TTC549 (cell line): ENCODE data around the gene NEMP1.
A peak's percentile ranks its signal among the peaks of the same experiment; 100 is the strongest.

Experiments used
- FAIRE-seq: peaks from 2 replicates; lab custom pipeline; 2012; peaks lifted over from hg19 to GRCh38; lab: Jason Lieb, UNC

NEMP1 gene

DNA sequence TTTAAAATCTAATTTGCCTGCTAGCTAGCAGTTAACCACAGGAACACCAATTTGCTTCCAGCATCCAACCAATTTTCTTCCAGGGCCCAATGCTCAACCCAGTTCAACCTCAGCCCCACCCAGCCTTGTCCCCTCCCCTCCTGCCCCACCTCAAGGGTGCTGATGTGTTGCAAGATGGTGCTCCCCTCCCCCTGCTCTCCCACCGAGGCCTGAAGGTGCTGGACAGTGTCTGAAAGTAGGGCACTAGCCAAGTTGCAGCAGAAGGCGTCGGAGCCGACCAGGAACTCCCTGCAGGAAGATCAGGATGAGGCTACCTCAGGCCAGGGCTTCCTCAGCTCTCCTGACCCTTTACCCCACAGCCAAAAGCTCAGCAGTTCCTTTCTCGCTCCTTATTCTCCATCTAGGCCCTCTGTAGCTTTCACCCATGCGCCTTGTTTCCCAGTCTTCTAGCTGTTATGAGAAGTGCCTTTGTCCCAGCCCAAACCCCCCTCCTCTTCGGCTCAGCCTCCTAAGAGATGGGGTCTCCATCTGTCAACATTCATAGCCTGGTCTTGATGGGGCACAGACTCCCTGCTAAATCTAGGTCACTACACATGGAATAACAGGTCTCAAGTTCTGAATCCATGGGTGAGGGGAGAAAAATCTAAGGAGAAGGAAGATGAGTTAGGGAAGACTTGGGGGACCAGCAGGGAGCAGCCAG is 29.0 kb upstream of the NEMP1 start:
- FAIRE-seq = no peak

DNA sequence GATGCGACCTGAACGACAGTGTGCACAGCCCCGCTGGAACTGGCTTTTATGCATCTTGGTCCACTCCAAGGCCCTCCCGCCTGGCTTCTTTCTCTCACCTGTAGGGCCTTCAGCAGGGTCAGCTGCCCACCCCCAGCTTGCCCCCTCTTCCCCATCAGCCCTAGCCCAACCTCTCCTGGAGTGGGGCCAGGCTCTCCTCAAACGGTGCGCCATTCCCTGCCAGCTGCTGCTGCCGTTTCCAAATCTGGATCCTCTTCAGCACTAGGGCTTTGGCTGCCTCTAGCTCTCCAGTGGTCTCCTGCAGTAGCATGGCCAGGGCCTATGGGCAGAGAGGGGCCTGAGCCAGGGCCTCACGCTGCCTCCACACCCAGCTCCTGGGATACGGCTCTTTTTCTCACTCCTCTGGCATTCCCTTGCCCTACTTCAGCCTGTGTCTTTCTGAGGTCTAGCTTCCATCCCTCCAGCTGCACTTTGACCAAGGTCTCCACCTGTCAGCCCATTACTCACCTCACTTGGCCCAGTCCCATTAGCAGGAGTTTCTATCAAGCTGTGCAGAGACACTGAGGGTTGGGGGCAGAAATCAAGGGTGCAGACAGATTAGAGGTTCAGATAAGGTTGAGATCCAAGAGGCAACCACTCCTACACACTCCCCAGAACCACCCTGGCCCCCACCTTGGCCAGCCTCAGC is 27.6 kb upstream of the NEMP1 start:
- no peak for FAIRE-seq

DNA sequence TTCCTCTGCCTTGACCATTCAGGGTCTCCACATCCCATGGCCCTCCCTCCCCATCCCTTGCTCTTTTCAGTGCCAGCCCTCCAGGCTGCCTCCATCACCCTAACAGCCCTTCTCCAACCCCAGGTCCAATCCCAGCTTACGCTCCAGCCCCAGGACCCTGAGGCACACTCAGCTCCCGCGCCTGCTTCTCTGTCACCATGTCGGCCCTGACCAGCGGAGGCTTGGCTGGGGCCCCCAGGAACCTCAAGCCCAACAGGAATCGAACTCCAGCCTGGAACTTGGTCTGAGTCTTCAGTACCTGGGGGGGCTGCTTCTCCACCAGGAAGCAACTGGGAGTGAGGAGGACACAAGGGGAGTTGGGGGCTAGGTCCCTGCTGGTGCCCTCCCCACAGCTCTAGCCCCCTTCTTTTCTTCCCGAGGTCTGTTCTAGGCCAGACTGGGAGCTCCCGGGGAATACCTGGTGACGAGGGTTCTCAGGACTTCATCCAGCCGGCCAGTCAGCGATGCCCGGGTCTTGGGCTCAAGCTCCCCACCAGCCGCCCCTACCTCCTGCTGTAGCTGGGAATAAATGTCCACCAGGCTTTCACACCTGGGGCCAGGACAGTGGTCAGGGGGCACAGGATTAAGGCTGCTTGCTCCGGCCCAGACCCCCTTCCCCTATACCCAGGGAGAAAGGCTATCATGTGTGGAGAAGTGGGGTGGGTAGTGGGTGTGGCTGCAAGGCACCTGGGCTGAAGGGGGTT is 26.6 kb upstream of the NEMP1 start:
- no peak for FAIRE-seq

DNA sequence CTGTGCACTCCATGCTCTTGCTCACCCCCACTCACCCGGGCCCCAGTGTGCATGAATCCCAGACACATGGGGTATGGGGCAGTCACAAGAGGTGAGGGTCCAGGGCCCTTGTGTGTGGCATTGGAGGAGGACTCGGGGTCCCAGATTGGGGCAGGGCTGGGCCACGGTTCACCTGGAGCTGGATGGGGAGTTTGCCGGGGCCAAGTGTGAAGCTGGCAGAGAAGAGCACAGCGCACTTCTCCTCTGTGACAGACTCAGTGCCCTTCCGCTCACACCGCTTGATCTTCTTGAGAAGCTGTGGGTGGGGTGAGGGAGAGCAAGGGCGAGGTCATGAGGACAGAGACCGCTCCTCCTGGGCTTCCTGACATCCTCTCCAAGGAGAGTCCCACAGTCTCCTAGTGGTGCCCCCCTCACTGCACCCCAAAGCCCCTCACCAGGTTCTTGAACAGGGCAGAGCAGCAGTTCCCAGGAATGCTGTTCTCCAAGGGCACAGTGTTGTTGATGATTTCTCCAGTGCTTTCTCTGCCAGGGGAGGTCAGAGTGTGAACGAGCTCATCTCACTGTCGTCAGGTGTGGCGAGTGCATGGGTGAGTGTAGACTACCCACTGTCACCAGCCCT is 25.8 kb upstream of the NEMP1 start:
- no peak for FAIRE-seq

DNA sequence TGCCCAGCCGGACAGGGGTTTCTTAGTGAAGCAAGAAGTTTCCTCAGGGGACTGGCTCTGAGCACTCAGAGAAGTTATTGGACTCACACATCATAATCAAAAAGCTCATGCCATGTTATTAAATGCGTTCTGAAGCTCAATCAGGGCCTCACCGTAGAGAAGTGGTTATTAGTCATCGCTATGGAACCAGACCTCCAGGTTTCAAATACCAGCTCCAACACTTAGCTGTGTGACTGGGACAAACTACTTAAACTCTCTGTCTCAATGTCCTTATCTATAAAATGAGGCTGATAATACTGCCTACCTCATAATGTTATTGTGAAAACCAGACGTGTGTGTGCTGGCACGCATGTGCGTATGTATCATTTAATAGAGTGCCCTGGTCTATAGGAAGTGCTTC is 25.3 kb upstream of the NEMP1 start:
- FAIRE-seq = no peak

DNA sequence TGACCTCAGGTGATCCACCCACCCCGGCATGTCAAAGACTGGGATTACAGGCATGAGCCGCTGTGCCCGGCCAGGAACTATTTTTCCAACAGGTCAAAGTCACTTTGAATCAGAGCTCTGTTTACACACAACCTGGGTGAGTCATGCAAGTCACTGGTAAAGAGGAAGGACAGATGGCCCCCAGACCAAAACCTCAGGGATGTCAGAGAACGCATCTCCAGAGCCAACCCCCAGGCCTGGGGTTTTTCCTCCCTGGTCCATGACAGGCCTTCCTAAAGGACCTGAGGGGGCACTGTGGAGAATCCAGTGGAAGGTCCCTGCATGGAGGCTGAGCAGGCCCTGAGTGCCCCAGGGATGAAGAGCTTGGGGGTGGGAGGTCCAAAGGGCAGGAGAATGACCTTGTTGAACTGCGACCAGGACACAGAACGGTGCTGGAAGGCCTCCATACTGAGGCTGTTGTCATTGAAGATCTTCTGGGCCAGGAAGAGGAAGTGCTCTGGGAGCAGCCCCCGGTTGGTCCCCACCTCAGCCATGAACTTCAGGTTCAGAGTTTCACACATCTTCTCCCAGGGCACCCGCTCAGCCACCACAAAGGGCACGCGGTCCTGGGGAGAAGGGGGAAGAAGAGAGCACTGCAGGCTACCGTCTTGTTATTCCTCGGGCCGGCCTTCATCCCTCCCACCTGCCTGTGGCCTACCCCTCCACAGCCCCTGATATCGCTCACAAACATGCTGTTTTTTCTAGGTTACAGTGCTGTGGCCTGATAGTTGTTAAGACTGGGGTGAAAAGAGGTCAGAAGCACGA is 23.5 kb upstream of the NEMP1 start:
- no peak for FAIRE-seq

DNA sequence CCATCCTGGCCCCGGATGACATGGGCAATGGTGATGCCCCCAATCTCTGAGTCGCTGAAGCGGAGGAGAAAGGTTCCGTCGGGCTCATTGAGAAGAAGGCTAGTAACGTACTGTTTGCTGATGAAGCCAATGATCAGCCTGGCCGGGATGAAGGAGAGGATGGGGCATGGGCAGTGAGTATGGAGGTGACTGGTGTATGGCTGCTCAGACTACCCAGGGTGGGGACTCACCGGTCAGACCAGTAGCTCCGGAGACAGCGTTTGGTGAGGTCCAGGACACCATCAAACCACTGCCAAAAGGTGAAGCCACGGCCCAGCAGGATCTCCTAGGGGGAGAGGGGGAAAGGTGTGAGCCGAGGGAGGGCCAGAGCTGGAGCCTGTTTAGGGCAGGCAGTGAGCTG is 21.2 kb upstream of the NEMP1 start:
- FAIRE-seq = no peak

DNA sequence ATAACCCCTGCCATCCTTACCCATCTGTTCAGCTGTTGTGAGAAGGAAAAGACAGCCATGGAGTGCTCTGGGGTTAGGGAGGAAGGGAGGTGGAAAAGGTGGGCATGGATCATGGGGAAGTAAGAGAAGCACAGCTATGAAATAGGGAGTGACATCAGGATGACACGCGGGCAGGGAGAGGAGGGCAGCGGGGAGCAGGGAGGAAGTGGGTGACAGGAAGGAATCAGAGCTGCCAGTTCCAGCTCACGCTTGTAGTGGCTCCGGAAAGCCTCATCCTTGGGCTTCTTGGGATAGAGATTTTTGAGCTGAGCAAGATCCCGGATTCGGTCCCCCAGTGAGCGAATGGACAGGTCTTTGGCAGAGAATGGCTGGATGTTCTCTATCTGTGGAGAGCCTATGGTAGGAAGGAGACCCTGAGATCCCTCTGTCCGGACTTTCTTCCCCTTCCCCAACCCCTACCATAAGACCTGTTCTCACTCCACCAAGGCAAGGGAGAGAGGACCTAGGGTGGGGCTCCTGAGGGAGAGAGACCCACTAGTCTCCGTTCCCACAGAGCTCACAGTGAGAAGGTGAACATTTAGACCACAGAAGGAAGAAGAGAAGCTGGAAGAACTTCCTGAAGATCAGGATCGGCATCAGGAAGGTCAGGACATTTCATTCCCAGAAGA is 20.6 kb upstream of the NEMP1 start:
- FAIRE-seq = no peak

DNA sequence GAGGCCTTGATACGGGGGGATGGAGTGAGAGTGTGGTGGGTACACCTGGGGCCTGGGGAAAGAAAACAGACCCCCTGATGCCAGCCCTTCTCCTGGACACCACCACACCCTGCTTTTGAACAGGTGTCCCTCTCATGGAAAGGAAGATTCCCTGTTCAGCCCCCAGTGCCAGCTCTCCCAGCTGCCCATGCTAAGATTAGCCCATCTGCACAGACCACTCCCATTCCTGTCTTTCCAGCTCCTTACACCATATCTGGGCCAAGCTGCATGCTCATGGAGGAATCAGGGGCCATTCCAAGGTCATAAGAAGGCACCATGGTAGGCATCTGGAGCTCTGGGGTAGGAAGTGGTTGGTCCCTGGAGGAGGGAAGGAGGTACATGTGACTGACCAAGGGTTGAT is 20.0 kb upstream of the NEMP1 start:
- no peak for FAIRE-seq

DNA sequence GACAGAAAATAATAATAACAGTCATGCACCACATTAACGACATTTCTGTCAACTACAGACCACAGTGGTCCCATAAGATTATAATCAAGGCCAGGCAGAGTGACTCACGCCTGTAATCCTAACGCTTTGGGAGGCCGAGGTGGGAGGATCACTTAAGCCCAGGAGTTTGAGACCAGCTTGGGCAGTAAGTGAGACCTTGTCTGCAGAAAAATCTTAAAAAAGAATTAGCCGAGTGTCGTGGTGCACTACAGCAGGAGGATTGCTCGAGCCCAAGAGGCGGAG is 18.9 kb upstream of the NEMP1 start:
- FAIRE-seq = no peak

DNA sequence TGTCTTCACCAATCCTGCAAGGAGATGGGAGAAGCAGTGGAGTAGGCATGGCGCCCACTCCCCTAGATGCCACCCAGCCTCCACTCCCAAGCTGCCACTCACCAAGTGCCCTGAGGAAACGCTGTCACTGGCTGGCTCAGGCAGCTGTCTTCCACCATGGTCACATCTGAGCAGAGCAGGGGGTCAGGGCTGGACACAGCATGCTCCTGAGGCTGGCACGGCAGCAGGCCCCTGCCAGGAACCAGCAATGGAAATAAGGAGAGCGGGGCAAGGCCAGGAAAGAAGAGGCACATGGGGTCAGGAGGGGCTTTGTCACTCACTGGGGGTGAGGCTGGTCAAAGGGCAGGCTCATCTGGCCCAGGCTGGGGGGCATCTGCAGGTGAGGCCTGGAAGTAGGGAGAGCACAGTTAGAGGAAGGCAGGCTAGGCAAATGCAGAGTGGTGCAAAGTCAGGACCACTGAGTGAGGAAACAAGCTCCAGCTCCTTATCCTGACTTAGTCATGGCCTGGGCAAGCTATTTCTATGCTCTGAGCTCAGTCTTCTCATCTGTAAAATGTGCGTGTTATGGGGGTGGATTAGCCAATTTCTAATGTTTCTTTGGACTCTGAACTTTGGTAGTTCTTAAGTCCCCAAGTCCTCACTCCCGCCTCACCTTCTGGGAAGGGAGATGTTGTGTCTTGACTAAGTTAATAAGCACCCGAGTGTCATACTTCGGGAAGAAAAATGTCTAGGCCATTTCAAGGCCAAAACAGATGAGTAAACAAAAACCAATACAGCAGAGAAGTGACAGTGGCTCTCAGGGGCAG is 18.4 kb upstream of the NEMP1 start:
- no peak for FAIRE-seq

DNA sequence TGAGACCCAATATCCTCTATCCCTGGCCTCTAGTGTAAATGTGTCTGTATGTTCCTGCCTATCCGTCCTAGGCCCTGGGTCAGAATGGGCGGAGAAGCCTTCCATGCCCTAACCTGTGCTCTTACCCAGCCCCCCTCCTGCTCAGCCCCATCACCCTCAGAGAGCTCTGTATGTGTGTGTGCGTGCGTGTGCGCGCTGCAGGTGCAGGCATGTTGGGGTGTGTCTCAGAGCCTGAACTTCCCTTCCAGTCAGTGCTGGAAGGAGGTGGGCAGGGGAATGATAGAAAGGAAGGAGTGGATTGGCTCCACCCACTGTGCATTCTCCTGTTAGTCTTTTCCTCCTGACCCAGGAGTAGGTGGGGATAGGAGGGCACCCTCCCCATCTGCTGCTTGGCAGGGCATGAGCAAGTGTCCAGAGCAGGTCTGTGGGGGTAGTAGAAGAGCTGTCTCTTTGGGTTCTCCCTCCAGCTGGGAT is 17.5 kb upstream of the NEMP1 start:
- FAIRE-seq = no peak

DNA sequence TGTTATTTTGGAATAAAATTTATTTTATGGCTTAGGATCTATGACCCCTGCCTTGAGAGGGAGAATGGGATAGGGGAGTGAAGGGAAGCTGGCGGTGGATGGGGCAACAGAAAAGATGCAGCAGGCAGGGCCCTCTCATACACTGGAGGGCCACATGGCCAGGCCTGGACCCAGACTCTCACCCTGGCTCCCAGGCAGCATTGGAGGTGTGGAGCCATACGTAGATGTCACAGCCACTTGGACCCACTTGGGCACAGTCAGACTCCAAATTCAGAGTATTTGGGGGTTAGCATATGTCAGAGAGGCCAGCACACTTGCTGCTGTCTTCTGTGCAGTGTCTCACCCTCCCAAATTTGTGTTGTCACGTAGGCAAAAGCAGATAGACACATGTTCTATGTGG is 16.8 kb upstream of the NEMP1 start:
- FAIRE-seq = no peak

DNA sequence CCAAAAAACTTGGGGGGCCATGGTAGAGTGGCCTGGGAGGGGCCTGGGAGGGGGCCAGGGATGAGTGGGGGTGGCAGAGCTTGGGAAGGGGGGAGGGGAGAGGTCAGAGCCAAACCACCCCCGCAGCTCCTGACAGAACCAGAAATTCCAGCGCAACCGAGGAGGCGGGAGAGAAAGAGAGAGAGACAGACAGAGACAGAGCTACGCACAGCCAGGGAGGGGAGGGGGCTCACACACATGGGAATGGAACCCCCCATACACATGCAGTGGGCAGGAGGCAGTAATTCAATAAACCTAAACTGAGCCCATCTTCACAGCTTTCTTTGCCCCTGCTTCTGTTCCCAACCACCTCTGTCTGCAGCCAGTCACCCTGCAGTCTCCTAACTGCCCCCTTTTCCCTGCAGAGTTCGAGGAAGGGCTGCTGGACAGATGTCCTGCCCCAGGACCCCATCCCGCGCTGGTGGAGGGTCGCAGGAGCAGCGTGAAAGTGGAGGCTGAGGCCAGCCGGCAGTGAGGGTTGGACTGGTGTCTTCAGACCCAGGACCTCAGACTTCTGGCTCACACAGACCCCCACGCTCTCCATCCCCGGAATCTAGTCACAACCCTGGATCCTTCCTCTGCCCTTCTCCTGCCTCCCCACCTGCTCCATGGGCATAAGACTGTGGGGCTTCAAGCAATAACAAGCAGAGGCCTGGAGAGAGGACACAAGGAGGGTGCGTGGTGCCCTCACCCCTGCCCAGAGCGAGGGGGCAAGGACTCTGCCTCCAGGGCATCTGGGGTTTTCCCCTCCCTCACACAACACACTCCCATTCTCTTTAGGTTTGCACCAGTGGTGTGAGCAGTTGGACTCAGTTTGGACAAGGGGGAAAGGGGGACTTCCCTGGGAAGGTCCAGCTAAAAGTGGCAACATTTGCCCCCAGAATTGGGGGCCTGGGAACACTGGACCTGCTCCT is 15.9 kb upstream of the NEMP1 start:
- no peak for FAIRE-seq

DNA sequence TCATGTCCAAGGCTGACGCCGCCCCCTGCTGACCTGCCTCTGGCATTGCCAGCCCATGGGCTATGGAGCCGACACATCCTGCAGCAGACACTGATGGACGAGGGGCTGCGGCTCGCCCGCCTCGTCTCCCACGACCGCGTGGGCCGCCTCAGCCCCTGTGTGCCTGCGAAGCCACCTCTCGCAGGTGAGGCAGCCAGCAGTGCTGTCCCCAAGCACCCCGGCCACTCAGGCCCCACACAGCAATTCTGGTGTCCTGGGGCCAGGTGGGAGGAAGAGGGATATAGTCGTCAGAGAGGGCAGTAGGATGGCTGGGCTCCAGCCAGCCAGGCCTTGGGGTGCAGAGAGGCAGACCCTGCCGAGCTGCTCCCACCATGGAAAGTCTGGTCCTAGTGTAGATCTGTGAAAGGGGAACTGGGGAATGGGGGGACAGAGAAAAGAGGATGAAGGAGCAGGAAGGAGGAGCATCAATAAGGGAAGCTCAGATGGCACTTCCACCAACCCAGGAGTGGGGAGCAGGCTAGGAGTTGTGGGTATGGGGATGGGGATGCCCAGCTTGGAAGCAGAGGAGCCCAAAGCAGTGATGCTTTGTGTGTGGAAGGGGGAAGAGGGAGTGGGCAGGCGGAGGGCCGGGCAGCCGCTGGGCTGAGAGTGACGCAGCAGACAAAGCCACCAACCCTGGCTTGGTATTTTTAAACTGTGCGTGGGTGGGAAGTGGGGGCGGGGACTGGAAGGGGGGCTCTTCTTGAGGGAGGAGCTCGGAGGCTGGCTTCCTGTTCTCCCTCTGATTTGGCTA is 15.0 kb upstream of the NEMP1 start:
- peak; percentile 37 for FAIRE-seq

DNA sequence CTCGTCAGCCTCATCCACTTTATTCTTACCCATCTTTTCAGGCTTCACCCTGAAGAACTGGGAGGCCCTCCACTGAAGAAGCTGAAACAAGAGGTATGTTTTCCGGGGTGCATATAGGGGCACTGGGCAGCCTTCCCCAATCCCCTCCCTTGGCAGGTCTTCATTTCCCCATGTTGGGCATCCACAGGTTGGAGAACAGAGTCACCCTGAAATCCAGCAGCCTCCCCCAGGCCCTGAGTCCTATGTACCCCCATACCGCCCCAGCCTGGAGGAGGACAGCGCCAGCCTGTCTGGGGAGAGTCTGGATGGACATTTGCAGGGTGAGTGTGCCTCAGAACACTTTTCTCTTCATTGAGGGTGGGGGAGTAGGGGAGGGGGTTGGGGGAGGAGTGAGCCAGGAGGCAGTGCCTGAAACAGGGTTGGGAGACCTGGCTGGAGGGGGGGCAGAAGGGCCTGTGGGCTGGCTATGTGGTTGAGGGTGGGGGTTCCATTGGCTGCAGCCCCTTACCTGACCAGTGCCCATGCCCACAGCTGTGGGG is 14.4 kb upstream of the NEMP1 start:
- FAIRE-seq = no peak

DNA sequence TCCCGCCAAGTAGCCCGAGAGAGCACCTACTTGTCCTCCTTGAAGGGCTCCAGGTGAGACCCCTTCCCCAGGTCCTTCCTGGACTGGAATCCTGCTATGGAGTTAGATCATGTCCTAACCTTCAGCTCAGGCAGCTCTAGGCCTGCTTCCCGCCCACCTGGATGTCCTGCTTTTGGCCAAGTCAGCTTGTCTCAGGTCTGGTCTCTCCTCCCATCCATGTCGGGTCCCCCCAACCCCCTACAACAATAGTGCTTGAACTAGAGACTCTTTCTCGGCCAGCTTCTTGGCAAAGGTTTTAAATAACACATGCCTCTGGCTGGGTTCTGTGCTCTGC is 13.9 kb upstream of the NEMP1 start:
- FAIRE-seq = no peak

DNA sequence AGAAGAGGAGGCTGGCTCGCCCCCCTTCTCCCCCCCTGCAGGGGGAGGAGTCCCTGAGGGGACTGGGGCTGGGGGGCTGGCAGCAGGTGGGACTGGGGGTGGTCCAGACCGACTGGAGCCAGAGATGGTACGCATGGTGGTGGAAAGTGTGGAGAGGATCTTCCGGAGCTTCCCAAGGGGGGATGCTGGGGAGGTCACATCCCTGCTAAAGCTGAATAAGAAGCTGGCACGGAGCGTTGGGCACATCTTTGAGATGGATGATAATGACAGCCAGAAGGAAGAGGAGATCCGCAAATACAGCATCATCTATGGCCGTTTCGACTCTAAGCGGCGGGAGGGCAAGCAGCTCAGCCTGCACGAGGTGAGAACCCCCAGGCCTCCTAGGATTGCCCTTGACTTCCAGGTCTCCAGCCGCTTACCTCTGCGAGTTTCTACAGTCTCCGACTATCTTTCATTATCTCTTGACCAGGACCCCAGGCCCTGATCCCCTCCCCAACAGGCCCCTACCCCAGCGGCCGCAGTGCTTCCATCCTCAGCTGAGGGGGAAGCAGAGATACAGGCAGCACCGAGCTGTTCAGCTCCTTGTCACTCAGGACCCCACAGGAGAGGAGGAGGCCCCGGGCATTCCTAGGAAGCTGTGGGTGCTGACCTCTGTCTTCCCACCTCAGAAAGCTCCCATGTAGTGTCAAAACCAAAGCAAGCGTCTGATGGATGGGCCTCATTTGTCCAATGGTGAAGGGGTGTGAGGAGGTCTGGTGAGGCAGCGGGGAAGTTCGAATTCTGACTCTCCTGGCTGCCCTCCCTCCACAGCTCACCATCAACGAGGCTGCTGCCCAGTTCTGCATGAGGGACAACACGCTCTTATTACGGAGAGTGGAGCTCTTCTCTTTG is 13.3 kb upstream of the NEMP1 start:
- no peak for FAIRE-seq
